K562 (cell line): Measurements from ENCODE around the gene UQCR11.

Experiments
- FOXK2 ChIP-seq, 2 experiments: fragments of 450-650 bp; IDR thresholded peaks in 1 of 2; conservative IDR thresholded peaks in 1 of 2; 2 replicates each; pipeline ENCODE4 v1.6.1; 2016; ENCODE audit warnings: low read depth in 2 of 2, mild to moderate bottlenecking in 1 of 2
- SP1 ChIP-seq: sonication (generic); formaldehyde crosslinking; IDR thresholded peaks from 2 replicates; pipeline ENCODE4 v1.8.1; 2022; ENCODE audit warnings: mild to moderate bottlenecking, missing genetic modification reagents

DNA sequence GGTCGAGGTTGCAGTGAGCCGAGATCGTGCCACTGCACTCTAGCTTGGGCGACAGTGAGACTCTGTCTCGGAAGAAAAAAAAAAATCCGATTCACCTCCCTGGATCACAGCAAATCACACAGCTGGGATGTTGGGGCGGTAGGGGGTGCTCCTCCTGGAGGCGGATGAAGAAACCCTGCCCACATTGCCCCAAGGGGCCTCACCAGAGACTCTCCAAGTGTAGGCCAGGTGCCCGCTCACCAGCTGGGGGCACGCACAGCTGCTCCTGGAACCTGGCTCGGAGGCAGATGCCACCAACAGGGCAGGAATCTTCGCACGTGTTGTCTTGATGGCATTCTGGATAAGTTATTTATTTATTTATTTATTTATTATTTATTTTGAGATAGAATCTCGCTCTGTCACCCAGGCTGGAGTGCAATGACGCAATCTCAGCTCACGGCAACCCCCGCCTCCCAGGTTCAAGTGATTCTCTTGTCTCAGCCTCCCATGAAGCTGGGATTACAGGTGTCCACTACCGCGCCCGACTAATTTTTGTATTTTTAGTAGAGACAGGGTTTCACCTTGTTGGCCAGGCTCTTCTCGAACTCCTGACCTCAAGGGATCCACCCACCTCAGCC is 3.1 kb downstream of the UQCR11 start:
- TF ChIP-seq SP1 (CRISPR knock-in tag) (no peak), FOXK2 (conservative IDR thresholded peaks at IDR 0.05 in 1 of 2, IDR thresholded peaks at IDR 0.05 in 1 of 2; ENCODE audit: low read depth in 2 of 2) (no peak)
